Activated T-cell treated with anti-CD3 and anti-CD28 coated beads, Interleukin-2, amount 50 U/mL, for 48 hours (primary cell): ENCODE data around the gene CHSY1.

Source experiments
- DNase-seq, 2 experiments: peaks; one replicate each; pipeline ENCODE4 v3.0.0-alpha.2; 2020

CHSY1 gene

GRCh38 chr15:101149864-101150722 is 101.8 kb downstream of the CHSY1 start:
- DNase-seq, result no peak

DNA sequence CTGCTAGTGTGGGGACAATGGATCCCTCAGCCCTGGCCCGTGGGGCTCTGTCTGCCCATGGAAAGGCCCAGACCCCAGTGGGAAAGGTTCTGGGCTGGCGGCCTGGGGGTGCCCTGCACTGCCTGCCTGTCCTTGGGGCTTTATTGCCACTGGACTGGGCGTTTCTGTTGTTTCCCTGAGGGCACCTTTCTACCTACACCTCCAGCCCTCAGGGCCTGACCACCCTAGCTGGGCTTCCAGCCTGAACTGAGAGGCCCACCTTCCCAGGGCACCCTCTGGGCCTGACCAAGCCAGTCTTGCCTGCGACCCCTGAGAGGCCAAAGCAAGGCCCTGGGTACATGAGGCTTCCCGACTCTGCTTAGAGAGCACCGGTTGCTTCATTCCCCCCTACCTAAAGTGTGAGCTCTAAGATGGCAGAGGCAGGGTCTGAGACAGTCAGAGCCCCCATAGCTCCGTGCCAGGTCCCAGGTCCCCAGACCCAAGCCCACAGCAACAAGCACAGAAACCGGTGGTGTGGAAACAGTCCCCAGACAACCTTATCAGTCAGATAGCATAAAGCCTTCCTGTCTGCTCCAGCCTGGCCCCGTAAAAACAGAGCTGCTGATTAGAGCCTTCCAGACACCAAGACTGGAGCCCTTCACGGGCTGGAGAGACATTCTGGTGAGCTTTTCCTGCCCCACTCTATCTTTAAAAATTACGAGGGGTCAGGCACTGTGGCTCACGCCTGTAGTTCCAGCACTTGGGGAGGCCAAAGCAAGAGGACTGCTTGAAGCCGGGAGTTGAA is 102.8 kb downstream of the CHSY1 start:
- DNase-seq, result no peak

GRCh38 chr15:101148166-101148880 is 103.5 kb downstream of the CHSY1 start:
- DNase-seq, result no peak

DNA sequence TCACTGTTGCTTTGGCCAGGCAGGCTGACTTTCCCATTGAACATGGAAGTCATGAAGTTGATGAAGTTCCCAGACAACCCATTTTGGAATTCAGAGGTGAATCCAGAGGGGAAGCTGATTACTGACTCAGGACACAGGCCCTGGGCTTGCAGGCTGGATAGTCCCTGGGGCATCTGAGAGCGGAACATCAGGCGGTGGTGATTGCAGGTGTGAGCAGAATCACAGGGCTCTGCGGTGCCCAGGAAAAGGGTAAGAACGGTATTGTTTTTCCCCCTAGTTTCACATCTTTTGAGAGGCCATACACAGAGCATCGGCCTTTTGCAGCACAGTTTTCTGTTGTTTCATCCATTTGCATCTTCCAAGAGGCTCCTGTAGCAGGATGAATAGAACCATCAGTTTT is 104.7 kb downstream of the CHSY1 start:
- no peak for DNase-seq

DNA sequence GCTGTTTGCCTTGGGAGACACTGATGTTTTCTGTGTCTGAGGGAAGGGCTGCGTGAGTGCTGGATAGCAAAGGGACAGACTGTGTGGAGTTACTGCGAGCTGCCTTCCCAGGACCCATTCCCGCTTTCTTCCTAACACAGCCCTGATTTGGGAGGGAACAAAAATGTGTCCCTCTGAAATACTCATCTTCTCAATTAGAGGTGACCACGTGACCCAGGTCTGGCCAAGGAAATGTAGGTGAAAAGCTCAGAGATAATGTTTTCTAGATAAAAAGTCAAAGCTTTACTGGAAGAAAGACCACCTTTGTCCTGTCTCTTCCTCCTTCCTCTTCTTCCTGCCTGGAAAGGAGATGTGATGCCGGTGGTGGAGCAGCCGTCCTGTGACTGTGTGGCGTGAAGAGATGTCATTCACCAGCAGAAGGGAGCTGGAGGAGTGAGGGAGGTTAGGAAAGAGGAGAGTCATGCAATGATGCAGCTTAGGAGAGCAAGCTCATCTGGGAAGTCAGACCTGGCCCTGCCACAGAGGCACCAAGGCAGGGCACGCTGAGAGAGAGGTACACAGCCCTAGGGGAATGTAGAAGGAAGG is 105.6 kb downstream of the CHSY1 start:
- DNase-seq, result no peak

DNA sequence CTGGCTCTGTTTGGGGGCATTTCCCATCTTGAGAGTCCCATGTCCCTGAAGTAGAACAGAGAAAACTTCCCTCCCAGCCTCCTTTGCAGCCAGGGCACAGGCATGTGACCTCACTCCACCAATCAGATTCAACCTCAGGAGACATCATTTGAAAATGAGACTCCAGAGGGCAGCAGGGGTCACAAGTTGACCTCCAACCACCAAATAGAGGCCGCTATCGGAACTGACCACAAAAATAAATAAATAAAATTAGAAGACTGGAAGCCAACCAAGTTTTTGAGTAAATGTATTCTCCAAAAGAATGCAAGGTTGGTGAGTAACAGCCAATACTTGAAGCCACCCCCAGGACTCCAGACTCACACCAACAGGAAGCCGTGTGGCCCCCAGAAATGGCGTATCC is 106.5 kb downstream of the CHSY1 start:
- no peak for DNase-seq

DNA sequence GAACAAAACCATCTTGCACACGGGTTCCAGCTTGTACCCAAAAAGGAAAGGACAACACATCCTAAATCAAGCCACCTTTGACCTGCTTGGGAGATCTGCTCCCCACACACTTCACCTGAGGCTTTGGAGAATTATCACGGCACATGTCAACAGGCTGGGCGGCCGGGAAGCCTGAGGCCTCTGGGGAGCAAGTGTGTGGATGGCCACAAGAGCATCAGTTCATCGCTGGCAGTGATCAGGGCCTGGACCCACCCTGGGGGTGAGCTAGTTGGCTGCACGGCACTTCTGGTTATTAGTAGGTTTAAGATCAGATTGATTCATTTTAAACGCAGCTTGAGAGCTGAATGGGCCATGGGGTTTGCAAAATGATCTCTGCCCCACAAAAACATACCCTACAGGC is 108.5 kb downstream of the CHSY1 start:
- no peak for DNase-seq

GRCh38 chr15:101142711-101143110 is 109.1 kb downstream of the CHSY1 start:
- DNase-seq, result no peak

DNA sequence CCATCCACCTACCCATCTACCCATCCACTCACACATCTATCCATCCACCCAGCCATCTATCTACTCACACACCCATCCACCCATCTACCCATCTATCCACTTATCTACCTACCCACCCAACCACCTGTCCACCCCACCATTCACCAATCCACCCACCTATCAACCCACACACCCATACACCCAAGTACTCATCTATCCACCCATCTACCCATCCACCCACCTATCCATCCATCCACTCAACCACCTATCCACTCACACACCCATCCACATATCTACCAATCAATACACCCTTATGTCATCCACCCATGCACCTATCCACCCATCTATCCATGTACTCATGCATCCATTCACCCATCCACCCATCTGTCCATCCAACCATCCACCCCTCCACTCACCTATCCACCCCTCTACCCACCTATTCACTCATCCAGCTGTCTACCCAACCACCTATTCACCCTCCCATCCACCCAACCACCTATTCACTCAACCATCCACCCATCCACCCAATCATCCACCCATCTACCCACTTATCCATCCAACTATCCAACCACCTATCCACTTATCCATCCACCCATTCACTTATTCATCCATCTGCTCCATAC is 109.8 kb downstream of the CHSY1 start:
- DNase-seq, result no peak

DNA sequence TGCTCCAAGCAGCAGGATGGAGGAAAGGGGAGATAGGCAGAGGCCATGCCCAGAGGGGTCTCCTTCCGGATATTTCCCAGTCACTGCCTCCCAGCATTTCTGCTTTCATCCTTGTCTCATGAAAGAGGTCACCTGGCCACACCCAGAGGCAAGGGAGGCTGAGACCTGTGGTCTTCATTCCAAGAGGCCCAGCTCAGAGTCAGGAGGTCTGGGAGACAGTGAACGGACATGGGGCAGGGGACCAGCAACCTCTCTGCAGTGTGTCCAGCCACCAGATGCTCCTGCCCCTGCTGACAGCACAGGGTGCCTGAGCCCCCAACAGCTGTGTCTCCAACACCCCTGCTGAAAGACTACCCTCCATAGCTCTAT is 111.2 kb downstream of the CHSY1 start:
- no peak for DNase-seq

GRCh38 chr15:101139986-101140696 is 111.7 kb downstream of the CHSY1 start:
- no peak for DNase-seq

DNA sequence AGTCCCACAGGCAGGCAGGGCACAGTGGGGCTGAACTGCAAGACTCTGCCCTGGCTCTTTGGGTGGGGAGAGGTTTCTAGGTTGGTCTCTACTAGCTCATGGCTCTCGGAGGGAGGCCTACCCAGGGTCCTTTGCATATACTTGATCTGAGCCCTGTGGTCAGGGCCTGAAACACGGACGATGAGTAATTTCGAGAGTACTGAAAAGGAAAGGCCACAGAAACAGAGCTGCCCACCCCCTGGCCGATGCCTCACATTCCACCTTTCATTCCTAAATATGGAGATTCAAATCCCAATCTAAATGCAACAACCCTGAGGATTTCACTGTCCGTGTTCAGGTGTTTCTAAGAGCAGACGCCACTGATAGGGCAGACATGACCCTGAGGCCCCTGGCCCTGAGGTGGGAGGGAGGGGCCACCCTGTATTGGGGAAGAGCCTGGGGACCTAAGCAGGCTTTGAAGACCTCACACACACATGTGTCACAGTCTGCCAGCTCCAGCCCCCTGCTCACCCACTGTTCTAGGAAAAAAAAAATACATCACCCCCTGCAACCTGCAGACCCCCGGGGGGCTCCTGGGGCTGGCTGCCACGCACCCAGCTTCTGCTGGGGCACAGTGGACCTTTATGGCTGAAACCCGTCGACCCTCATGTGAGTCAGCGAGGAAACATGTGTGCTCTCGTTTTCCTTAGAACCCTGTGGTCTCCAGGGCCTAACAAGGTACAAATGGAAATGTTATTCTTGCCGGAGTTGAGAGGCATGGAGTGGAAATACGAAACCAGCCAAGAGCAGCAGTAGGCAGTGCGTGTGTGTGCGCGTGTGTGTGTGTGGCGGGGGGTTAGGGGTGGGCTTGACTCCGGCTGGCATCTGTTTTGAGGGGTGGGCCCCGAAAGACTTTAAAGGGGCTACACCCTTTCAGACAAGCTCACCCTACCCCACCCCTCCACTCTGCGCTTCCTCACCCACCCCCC is 112.7 kb downstream of the CHSY1 start:
- DNase-seq, result no peak

- no peak for DNase-seq
Measured at GRCh38 chr15:101138086-101138660, 113.7 kb downstream of the CHSY1 start.

GRCh38 chr15:101137312-101137940 is 114.4 kb downstream of the CHSY1 start:
- DNase-seq, result no peak

GRCh38 chr15:101136381-101137268 is 115.2 kb downstream of the CHSY1 start:
- DNase-seq, result no peak

GRCh38 chr15:101135532-101136166 is 116.2 kb downstream of the CHSY1 start:
- DNase-seq, result no peak

- no peak for DNase-seq
Measured at GRCh38 chr15:101134780-101135179, 117.1 kb downstream of the CHSY1 start.

DNA sequence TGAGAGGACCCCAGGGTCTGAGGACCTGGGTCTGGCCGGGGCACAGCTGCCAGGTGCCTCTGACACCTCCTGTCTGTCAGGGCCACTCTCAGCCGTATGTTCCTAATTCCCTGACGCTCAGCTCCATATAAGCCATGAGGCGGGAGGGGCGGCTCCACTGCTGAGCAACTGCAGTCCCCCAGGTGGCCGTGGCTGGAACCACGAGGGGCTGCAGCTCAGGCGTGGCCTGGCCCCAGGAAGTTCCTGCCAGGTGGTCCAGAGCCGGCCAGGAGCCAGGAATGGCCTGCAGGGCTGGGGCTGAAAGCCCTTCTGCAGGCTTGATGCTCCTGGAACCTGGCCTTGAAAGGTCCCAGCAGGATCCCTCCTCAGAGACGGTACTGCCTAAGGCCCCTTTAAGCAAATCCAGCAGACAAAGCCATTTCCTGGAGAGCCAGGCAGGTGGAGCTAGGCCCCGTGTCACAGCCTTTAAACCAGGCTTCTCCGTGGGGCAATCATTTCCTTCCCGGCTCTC is 118.0 kb downstream of the CHSY1 start:
- no peak for DNase-seq
